HG03520 (cell line): ENCODE measurements around the gene TRIM69.
"Not testable (repeated sequence)": the region's sequence is repeated elsewhere in the genome, so short reads cannot be mapped to it uniquely, and the experiment has no call there.

Experiments
- ATAC-seq: cut with Tn5 transposase; IDR thresholded peaks from one replicate; pipeline ENCODE4 v1.9.1; 2021; ENCODE audit warnings: mild to moderate bottlenecking, moderate library complexity; ENCODE audit not compliant: unreplicated experiment

TRIM69 gene

DNA sequence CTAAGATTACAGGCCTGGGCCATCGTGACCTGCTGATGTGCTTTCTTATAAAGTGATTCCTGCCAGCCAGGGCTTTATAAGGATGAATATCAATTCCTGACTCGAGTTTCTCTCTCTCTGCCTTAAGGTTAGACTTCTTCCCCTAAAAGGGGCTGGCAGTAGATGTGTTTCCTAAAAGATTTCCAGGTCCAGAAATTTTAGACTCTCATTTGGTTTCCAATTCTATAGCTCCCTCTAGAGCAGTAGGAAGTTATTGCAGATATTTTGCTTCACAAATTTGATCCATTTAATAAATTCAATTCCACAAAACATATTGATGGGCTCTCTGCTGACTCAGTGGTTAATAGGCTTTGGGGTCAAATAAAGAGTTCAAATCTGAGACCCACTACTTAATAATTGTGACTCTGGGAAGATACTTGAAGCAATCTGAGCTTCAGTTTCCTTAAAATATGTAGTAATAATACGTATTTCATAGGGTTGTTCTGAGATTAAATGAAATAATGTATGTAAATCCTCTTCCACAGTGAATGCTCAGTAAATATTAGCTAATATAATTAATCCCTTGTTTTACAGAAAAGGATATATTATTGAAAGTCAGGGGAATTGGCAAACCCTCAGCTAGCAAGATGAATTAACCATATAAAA, 2.1 kb downstream of the TRIM69 start:
- ATAC-seq = no peak

DNA sequence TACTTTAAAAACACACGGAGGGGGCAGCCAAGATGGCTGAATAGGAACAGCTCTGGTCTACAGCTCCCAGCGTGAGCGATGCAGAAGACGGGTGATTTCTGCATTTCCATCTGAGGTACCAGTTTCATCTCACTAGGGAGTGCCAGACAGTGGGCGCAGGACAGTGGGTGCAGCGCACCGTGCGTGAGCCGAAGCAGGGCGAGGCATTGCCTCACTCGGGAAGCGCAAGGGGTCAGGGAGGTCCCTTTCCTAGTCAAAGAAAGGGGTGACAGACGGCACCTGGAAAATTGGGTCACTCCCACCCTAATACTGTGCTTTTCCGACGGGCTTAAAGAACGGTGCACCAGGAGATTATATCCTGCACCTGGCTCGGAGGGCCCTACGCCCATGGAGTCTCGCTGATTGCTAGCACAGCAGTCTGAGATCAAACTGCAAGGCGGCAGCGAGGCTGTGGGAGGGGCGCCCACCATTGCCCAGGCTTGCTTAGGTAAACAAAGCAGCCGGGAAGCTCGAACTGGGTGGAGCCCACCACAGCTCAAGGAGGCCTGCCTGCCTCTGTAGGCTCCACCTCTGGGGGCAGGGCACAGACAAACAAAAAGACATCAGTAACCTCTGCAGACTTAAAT, 3.0 kb downstream of the TRIM69 start:
- not testable (repeated sequence) for ATAC-seq

GRCh38 chr15:44743454-44743853, 7.1 kb downstream of the TRIM69 start:
- not testable (repeated sequence) for ATAC-seq

DNA sequence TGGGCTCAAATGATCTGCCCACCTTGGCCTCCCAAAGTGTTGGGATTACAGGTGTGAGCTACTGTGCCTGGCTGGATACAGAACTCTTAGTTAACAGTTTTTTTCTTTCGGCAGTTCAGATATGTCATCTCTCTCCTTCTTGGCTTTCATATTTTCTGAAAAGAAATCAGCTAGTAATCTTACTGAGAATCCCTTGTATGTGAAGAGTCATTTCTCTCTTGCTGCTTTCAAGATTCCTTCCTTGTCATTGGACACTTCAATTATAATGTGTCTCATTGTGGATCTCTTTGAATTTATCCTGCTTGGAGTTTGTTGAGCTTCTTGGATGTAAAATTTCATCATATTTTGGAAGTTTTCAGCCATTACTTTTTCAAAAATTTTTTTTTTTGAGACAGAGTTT, 17.0 kb downstream of the TRIM69 start:
- no peak for ATAC-seq

DNA sequence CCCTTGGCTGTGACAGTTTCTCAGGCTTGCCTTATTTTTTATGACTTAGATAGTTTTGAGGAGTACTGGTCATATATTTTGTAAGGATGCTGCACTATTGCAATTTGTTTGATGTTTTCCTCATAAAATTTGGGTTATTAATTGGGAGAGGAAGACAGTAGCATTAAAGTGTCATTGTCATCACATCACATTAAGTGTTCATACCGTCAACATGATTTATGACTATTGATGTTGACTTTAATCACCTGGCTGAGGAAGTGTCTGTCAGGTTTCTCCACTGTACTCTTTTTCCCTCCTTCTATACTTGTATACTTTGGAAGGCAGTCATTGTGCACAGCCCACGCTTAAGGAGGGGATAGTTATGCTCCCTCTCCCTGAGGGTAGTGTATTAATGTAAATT, 26.9 kb downstream of the TRIM69 start:
- no peak for ATAC-seq

DNA sequence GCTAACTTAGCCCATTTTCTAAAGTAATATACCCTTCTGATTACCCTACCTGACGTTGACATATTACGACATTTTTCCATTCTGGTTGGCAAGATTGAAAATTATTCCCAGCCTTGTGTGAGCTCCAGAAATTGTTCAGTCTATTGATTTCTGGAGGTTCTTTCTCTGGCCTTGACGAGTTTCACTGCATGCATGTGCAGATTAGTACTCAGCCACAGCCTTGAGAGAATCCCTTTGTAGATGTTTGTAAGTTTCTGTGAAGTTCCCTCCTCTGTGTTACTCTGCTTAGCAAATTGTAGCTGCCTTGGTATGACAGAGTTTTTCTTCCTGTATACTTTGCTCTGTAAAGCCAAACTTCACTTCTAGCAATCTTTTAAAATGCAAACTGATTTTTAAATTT, 27.5 kb downstream of the TRIM69 start:
- no peak for ATAC-seq

- ATAC-seq = no peak
Measured at GRCh38 chr15:44765036-44765435, 28.7 kb downstream of the TRIM69 start.

DNA sequence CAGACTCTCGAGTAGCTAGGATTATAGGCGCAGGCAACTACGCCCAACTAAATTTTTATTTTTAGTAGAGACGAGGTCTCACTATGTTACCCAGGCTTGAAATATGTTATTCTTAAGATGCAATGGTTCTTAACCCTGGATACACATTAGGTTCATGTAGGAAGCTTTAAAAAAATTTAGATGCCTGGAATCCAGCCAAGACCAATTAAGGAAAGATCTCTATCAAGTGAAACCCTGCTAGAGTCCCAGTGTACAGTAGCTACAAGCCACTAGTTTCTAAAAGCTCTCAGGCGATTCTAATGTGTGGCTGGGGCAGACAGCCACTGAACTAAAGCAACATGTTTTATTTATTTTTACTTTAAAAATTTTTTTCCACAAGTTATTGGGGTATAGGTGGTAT, 33.2 kb downstream of the TRIM69 start:
- ATAC-seq = no peak

GRCh38 chr15:44770715-44771114, 34.4 kb downstream of the TRIM69 start:
- ATAC-seq = not testable (repeated sequence)

DNA sequence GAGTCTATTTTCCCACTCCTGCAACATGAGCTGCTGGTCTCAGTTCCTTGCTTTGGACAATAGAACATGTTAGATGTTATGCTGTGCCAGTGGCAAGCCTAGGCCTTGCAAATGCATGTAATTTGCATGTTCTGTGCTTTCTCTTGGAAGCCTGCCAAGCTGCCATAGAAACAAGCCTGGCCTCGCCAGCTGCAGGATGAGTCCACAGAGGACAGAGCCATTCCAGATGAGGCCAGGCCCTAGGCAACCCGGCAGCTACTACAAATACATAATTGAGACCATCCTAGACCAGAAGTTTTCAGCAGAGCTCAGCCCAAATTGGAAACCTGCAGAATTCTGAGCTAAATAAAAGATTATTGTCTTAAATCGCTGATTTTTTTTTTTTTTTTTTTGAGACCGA, 39.6 kb downstream of the TRIM69 start:
- ATAC-seq = no peak

GRCh38 chr15:44779761-44780160, 43.4 kb downstream of the TRIM69 start:
- no peak for ATAC-seq

DNA sequence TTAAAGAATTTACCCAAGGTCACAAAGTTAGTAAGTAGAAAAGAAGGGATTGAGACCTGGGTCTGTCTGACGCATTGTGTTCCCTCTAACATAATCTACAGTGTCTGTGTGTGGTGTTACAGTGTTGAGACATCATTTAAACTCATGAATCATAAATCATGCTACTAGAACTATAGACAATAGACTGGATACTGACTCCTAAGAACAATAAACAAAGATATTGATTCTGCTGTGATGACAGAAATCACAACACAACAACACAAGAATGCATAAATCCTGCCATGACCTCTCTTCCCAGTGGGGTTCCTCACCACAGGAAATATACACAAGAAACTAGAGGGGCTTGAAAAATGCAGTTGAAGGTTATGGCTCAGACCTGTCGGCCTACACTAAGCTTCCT, 44.3 kb downstream of the TRIM69 start:
- no peak for ATAC-seq

GRCh38 chr15:44781128-44781810, 44.9 kb downstream of the TRIM69 start:
- ATAC-seq = no peak

- no peak for ATAC-seq
Measured at GRCh38 chr15:44782516-44782915, 46.2 kb downstream of the TRIM69 start.

GRCh38 chr15:44784918-44785274, 48.6 kb downstream of the TRIM69 start:
- ATAC-seq = not testable (repeated sequence)

DNA sequence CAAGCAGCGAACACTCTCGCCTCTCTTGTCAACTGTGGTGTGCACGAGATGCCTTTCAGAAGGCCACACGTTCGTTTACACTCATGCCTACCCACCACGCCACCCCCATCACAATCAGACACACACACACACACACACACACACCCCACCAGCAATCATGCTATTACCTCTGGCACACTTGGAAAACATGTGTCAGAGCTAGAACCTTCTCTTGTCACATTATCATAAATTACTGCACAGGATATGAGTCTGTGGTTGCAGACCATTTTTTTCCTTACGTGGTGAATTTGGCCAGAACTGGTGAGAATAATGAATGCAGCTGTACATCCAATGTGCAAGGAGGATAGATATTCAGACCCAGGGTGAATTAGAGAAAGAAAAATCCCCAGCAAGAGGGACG, 52.4 kb downstream of the TRIM69 start:
- ATAC-seq = no peak

DNA sequence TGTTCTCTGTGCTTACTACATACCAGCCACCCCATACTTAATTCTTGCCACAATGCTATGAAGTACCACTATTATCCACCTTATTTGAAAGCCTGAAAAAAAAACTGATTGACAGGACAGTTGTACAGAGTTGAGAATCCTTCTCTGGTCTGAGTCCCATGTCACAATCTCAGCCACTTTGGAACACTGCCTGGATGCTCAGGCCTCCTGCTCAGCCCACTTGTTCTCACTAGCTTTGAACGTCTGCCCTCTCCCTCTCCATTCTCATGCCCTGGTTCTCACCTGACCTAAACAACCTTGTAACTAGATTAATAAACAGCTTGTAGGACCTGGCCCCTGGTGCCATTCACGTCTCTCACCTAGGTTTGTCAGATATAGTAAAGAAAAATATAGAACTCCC, 53.9 kb downstream of the TRIM69 start:
- ATAC-seq = no peak

DNA sequence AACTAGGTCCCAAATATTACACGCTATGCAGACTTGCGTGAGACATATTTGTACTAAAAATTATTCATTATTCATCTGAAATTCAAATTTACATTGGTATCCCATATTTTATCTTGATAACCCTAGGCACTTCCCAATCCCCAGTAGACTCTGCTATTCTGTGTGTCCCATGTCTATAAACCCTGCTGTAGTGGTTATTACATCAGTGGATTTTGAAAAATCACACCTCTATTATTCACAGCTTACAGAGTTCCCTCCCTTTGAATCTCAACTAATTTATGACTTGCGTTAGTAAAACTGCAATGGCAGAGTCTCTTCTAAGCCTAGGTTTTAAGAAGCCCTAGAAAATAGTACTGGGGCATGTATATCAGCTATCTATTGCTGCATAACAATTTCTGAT, 54.3 kb downstream of the TRIM69 start:
- ATAC-seq = no peak

- no peak for ATAC-seq
Measured at GRCh38 chr15:44792715-44793114, 56.4 kb downstream of the TRIM69 start.

- no peak for ATAC-seq
Measured at GRCh38 chr15:44794072-44794471, 57.7 kb downstream of the TRIM69 start.

GRCh38 chr15:44796508-44796907, 60.2 kb downstream of the TRIM69 start:
- ATAC-seq = no peak

DNA sequence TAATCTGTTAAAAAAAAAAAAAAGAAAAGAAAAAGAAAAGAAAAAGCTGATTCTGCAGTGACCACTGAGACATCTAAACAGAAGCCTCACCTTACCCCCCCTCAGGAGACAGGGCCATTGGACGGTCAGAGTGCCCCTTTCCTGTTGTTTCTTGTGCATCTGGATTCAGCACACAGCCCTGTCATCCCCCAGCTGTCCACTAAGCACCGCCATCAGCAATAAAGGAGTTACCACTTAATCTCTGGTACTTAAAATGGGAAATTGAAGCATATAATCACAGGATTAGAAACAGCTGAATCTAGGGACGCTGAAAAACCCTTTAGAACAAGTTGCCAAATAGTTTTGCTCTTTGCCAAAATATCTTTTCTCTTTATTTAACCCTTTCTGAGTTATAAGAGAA, 62.5 kb downstream of the TRIM69 start:
- no peak for ATAC-seq
